GM23338 (cell line): ENCODE measurements around the gene ZNF841. TPM values are rescaled to one million over a fixed set of nuclear protein-coding genes. Genes with fewer than 3 reads are reported as not detected.

ENCODE experiments used
- ATAC-seq: fragments of 200-7000 bp; cut with Tn5 transposase; 3 replicates; pipeline ENCODE4 v1.9.1; 2020
- DNase-seq: peaks from one replicate; pipeline ENCODE4 v3.0.0-alpha.2; 2015; ENCODE audit warnings: low spot score
- H2AFZ ChIP-seq: fragments of 200-600 bp; sonication (generic); 2 replicates; pipeline ENCODE4 v1.8.0; 2016; ENCODE audit warnings: antibody characterized with exemption, mild to moderate bottlenecking, moderate library complexity
- H3F3A ChIP-seq: fragments of 200-600 bp; sonication (generic); replicated peaks from 2 replicates; pipeline ENCODE4 v1.8.0; 2017; ENCODE audit warnings: antibody characterized with exemption, mixed run types, low read depth
- H3K27ac ChIP-seq: fragments of 200-600 bp; sonication (generic); 2 replicates; pipeline ENCODE4 v1.6.1; 2016; ENCODE audit warnings: low read depth
- H3K27me3 ChIP-seq: fragments of 200-600 bp; sonication (generic); 2 replicates; pipeline ENCODE4 v1.8.0; 2016; ENCODE audit warnings: mild to moderate bottlenecking, mixed run types, moderate library complexity; ENCODE audit not compliant: insufficient read depth
- H3K36me3 ChIP-seq: fragments of 200-600 bp; sonication (generic); 2 replicates; pipeline ENCODE4 v1.8.0; 2016; ENCODE audit warnings: mild to moderate bottlenecking; ENCODE audit not compliant: insufficient read depth
- H3K4me1 ChIP-seq: fragments of 200-600 bp; sonication (generic); 2 replicates; pipeline ENCODE4 v1.8.0; 2016; ENCODE audit warnings: mild to moderate bottlenecking, moderate library complexity; ENCODE audit not compliant: insufficient read depth
- H3K4me2 ChIP-seq: fragments of 200-600 bp; sonication (generic); 2 replicates; pipeline ENCODE4 v1.7.1; 2017; ENCODE audit warnings: mixed run types
- H3K4me3 ChIP-seq: fragments of 200-600 bp; sonication (generic); 2 replicates; pipeline ENCODE4 v1.6.1; 2016; ENCODE audit warnings: mixed run types
- H3K79me2 ChIP-seq: fragments of 200-600 bp; sonication (generic); replicated peaks from 2 replicates; pipeline ENCODE4 v1.8.0; 2017; ENCODE audit warnings: mild to moderate bottlenecking; ENCODE audit not compliant: insufficient read depth
- H3K9me2 ChIP-seq: fragments of 200-600 bp; sonication (generic); 2 replicates; pipeline ENCODE4 v1.8.0; 2017; ENCODE audit not compliant: insufficient read depth
- H4K20me1 ChIP-seq: fragments of 200-600 bp; sonication (generic); replicated peaks from 2 replicates; pipeline ENCODE4 v1.8.0; 2017; ENCODE audit warnings: mild to moderate bottlenecking; ENCODE audit not compliant: insufficient read depth
- H3K27ac Mint-ChIP-seq: 2 replicates; pipeline ENCODE4 v1.8.0; 2020; ENCODE audit warnings: inconsistent platforms, mild to moderate bottlenecking, moderate library complexity, mixed read lengths
- H3K27me3 Mint-ChIP-seq: 3 replicates; pipeline ENCODE4 v1.8.0; 2022; ENCODE audit warnings: low read depth, mild to moderate bottlenecking, moderate library complexity, mixed read lengths, inconsistent platforms; ENCODE audit not compliant: insufficient read depth, poor library complexity
- H3K36me3 Mint-ChIP-seq: 3 replicates; pipeline ENCODE4 v1.8.0; 2021; ENCODE audit warnings: low read depth, mild to moderate bottlenecking, inconsistent platforms, moderate library complexity, mixed read lengths
- H3K4me1 Mint-ChIP-seq: 3 replicates; pipeline ENCODE4 v1.8.0; 2020; ENCODE audit warnings: mild to moderate bottlenecking, inconsistent platforms, mixed read lengths
- H3K4me3 Mint-ChIP-seq: 3 replicates; pipeline ENCODE4 v1.8.0; 2021; ENCODE audit warnings: moderate library complexity, mild to moderate bottlenecking, inconsistent platforms, mixed read lengths
- H3K9me3 Mint-ChIP-seq: 3 replicates; pipeline ENCODE4 v1.8.0; 2020; ENCODE audit warnings: moderate library complexity, mild to moderate bottlenecking, inconsistent platforms, mixed read lengths
- CREB1 ChIP-seq: fragments of 250-450 bp; sonication (Bioruptor Pico); IDR thresholded peaks from 2 replicates; pipeline ENCODE4 v1.5.0; 2020; ENCODE audit warnings: low read depth, mild to moderate bottlenecking, moderate library complexity
- EZH2 ChIP-seq: fragments of 200-600 bp; sonication (generic); IDR thresholded peaks from one replicate; pipeline ENCODE4 v1.8.0; 2017; ENCODE audit warnings: antibody characterized with exemption, mild to moderate bottlenecking, low read depth; ENCODE audit not compliant: unreplicated experiment
- EZH2phosphoT487 ChIP-seq: fragments of 200-600 bp; sonication (generic); IDR thresholded peaks from one replicate; pipeline ENCODE4 v1.8.1; 2018; ENCODE audit warnings: antibody characterized with exemption; ENCODE audit not compliant: unreplicated experiment
- JUNB ChIP-seq: IDR thresholded peaks from one replicate; pipeline ENCODE4 v1.6.1; 2016; ENCODE audit warnings: antibody characterized with exemption; ENCODE audit not compliant: unreplicated experiment
- NANOG ChIP-seq: IDR thresholded peaks from 2 replicates; pipeline ENCODE4 v1.6.1; 2016; ENCODE audit warnings: antibody characterized with exemption, borderline replicate concordance
- POLR2AphosphoS5 ChIP-seq: IDR thresholded peaks from 2 replicates; pipeline ENCODE4 v1.6.1; 2016; ENCODE audit warnings: antibody characterized with exemption, low read depth
- STAT1 ChIP-seq: IDR thresholded peaks from one replicate; pipeline ENCODE4 v1.6.1; 2016; ENCODE audit warnings: antibody characterized with exemption; ENCODE audit not compliant: unreplicated experiment
- ZNF114 ChIP-seq: fragments of 250-450 bp; sonication (Bioruptor Pico); IDR thresholded peaks from 2 replicates; pipeline ENCODE4 v1.5.0; 2020; ENCODE audit warnings: mild to moderate bottlenecking, moderate library complexity
- ZNF331 ChIP-seq: fragments of 250-450 bp; sonication (Bioruptor Pico); IDR thresholded peaks from 2 replicates; pipeline ENCODE4 v1.5.0; 2020; ENCODE audit warnings: low read depth, mild to moderate bottlenecking, moderate library complexity
- polyA plus RNA-seq: library from polyadenylated mRNA; unstranded; fragments of >200 nt; fragmentation: Nextera tagmentation; extraction: Ambion mirVana; gene quantifications from 2 replicates; pipeline ENCODE4 v1.2.1, GENCODE V29; 2016
- total RNA-seq: library from RNA; depleted of rRNA; stranded (reverse); fragments of >200 nt; shearing (Covaris generic); gene quantifications from 2 replicates; pipeline ENCODE4 v1.2.3, GENCODE V29; 2014
- TF ChIP-seq, protein P1 (sequence below): IDR thresholded peaks from 2 replicates; pipeline ENCODE4 v1.6.1; 2016; ENCODE audit warnings: antibody characterized with exemption
- TF ChIP-seq, protein P2 (sequence below): fragments of 250-450 bp; sonication (Bioruptor Pico); IDR thresholded peaks from 2 replicates; pipeline ENCODE4 v1.5.0; 2020; ENCODE audit warnings: mild to moderate bottlenecking, moderate library complexity
- TF ChIP-seq, protein P3 (sequence below): IDR thresholded peaks from one replicate; pipeline ENCODE4 v1.6.1; 2018; ENCODE audit warnings: antibody characterized with exemption; ENCODE audit not compliant: unreplicated experiment
- TF ChIP-seq, protein P4 (sequence below), 2 experiments: fragments of 200-600 bp in 1 of 2; sonication (generic) in 1 of 2; conservative IDR thresholded peaks; 2 replicates each; pipeline versions ENCODE4 v1.5.1 to v1.6.1; 2016 to 2017; ENCODE audit warnings: antibody characterized with exemption in 2 of 2, low read depth in 2 of 2, mild to moderate bottlenecking in 2 of 2, moderate library complexity in 1 of 2

Gene ZNF841
- total and polyA plus RNA-seq, 2 experiments from 2014 or later = 5.3 to 12.8 TPM

DNA sequence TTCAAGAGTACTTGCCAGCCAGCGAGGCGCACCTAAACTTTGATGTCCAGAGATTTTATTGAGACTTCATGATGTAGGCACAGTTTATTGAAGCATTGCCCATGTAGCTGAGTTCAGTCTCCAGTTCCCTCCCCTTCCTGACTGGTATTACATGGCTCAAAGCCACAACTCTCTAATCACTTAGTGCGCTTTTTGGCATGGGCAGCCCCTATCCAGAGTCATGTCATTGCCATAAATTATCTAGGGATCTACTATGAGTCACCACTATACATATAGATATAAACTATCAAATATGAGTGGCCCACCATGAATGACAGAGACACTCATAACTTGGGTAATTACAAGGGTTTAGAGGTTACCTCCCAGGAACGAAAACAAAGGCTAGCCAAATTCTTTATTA is 75.1 kb downstream of the ZNF841 start:
- 0 out of 2 replicates have a peak, but pooled peaks cover 3% of the 10 kb centered on the region for H3K9me2 ChIP-seq
- no peaks in the 10 kb centered on the region for H3K4me1 ChIP-seq
- no peaks in the 10 kb centered on the region for H3K4me1 Mint-ChIP-seq
- no peak for ATAC-seq
- peaks cover 49% of the 10 kb centered on the region for H3K79me2 ChIP-seq
- H3K9me3 Mint-ChIP-seq = peaks cover 12% of the 10 kb centered on the region
- H3K36me3 ChIP-seq = peaks cover 86% of the 10 kb centered on the region
- H3K36me3 Mint-ChIP-seq = peaks cover 98% of the 10 kb centered on the region
- no peaks in the 10 kb centered on the region; the same call in 1 of the 2 replicates for H4K20me1 ChIP-seq
- H3K4me3 ChIP-seq = no peak overlapping the region
- H3K4me2 ChIP-seq = no peak overlapping the region
- no peak overlapping the region for H2AFZ ChIP-seq
- TF ChIP-seq ZNF114 (CRISPR knock-in tag) (no peak), EZH2 (no peak), POLR2AphosphoS5 (no peak), CREB1 (no peak), NANOG (no peak), EZH2phosphoT487 (no peak), JUNB (no peak), ZNF331 (CRISPR knock-in tag) (no peak), STAT1 (no peak)
- TF ChIP-seq, protein P1, sequence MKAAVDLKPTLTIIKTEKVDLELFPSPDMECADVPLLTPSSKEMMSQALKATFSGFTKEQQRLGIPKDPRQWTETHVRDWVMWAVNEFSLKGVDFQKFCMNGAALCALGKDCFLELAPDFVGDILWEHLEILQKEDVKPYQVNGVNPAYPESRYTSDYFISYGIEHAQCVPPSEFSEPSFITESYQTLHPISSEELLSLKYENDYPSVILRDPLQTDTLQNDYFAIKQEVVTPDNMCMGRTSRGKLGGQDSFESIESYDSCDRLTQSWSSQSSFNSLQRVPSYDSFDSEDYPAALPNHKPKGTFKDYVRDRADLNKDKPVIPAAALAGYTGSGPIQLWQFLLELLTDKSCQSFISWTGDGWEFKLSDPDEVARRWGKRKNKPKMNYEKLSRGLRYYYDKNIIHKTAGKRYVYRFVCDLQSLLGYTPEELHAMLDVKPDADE = no peak
- TF ChIP-seq, protein P2, sequence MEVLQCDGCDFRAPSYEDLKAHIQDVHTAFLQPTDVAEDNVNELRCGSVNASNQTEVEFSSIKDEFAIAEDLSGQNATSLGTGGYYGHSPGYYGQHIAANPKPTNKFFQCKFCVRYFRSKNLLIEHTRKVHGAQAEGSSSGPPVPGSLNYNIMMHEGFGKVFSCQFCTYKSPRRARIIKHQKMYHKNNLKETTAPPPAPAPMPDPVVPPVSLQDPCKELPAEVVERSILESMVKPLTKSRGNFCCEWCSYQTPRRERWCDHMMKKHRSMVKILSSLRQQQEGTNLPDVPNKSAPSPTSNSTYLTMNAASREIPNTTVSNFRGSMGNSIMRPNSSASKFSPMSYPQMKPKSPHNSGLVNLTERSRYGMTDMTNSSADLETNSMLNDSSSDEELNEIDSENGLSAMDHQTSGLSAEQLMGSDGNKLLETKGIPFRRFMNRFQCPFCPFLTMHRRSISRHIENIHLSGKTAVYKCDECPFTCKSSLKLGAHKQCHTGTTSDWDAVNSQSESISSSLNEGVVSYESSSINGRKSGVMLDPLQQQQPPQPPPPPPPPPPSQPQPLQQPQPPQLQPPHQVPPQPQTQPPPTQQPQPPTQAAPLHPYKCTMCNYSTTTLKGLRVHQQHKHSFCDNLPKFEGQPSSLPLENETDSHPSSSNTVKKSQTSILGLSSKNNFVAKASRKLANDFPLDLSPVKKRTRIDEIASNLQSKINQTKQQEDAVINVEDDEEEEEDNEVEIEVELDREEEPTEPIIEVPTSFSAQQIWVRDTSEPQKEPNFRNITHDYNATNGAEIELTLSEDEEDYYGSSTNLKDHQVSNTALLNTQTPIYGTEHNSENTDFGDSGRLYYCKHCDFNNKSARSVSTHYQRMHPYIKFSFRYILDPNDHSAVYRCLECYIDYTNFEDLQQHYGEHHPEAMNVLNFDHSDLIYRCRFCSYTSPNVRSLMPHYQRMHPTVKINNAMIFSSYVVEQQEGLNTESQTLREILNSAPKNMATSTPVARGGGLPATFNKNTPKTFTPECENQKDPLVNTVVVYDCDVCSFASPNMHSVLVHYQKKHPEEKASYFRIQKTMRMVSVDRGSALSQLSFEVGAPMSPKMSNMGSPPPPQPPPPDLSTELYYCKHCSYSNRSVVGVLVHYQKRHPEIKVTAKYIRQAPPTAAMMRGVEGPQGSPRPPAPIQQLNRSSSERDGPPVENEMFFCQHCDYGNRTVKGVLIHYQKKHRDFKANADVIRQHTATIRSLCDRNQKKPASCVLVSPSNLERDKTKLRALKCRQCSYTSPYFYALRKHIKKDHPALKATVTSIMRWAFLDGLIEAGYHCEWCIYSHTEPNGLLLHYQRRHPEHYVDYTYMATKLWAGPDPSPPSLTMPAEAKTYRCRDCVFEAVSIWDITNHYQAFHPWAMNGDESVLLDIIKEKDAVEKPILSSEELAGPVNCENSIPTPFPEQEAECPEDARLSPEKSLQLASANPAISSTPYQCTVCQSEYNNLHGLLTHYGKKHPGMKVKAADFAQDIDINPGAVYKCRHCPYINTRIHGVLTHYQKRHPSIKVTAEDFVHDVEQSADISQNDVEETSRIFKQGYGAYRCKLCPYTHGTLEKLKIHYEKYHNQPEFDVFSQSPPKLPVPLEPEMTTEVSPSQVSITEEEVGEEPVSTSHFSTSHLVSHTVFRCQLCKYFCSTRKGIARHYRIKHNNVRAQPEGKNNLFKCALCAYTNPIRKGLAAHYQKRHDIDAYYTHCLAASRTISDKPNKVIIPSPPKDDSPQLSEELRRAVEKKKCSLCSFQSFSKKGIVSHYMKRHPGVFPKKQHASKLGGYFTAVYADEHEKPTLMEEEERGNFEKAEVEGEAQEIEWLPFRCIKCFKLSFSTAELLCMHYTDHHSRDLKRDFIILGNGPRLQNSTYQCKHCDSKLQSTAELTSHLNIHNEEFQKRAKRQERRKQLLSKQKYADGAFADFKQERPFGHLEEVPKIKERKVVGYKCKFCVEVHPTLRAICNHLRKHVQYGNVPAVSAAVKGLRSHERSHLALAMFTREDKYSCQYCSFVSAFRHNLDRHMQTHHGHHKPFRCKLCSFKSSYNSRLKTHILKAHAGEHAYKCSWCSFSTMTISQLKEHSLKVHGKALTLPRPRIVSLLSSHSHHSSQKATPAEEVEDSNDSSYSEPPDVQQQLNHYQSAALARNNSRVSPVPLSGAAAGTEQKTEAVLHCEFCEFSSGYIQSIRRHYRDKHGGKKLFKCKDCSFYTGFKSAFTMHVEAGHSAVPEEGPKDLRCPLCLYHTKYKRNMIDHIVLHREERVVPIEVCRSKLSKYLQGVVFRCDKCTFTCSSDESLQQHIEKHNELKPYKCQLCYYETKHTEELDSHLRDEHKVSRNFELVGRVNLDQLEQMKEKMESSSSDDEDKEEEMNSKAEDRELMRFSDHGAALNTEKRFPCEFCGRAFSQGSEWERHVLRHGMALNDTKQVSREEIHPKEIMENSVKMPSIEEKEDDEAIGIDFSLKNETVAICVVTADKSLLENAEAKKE (CRISPR knock-in tag) = no peak
- TF ChIP-seq, protein P3, sequence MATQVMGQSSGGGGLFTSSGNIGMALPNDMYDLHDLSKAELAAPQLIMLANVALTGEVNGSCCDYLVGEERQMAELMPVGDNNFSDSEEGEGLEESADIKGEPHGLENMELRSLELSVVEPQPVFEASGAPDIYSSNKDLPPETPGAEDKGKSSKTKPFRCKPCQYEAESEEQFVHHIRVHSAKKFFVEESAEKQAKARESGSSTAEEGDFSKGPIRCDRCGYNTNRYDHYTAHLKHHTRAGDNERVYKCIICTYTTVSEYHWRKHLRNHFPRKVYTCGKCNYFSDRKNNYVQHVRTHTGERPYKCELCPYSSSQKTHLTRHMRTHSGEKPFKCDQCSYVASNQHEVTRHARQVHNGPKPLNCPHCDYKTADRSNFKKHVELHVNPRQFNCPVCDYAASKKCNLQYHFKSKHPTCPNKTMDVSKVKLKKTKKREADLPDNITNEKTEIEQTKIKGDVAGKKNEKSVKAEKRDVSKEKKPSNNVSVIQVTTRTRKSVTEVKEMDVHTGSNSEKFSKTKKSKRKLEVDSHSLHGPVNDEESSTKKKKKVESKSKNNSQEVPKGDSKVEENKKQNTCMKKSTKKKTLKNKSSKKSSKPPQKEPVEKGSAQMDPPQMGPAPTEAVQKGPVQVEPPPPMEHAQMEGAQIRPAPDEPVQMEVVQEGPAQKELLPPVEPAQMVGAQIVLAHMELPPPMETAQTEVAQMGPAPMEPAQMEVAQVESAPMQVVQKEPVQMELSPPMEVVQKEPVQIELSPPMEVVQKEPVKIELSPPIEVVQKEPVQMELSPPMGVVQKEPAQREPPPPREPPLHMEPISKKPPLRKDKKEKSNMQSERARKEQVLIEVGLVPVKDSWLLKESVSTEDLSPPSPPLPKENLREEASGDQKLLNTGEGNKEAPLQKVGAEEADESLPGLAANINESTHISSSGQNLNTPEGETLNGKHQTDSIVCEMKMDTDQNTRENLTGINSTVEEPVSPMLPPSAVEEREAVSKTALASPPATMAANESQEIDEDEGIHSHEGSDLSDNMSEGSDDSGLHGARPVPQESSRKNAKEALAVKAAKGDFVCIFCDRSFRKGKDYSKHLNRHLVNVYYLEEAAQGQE = no peak
- TF ChIP-seq, protein P4, sequence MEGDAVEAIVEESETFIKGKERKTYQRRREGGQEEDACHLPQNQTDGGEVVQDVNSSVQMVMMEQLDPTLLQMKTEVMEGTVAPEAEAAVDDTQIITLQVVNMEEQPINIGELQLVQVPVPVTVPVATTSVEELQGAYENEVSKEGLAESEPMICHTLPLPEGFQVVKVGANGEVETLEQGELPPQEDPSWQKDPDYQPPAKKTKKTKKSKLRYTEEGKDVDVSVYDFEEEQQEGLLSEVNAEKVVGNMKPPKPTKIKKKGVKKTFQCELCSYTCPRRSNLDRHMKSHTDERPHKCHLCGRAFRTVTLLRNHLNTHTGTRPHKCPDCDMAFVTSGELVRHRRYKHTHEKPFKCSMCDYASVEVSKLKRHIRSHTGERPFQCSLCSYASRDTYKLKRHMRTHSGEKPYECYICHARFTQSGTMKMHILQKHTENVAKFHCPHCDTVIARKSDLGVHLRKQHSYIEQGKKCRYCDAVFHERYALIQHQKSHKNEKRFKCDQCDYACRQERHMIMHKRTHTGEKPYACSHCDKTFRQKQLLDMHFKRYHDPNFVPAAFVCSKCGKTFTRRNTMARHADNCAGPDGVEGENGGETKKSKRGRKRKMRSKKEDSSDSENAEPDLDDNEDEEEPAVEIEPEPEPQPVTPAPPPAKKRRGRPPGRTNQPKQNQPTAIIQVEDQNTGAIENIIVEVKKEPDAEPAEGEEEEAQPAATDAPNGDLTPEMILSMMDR (conservative IDR thresholded peaks at IDR 0.05; ENCODE audit: low read depth in 2 of 2) = no peak
- no peak overlapping the region for H3K27ac Mint-ChIP-seq
- no peaks in the 10 kb centered on the region for H3F3A ChIP-seq
- no peak overlapping the region for H3K27ac ChIP-seq
- no peak for DNase-seq
- H3K27me3 Mint-ChIP-seq = no peaks in the 10 kb centered on the region
- no peak overlapping the region for H3K4me3 Mint-ChIP-seq
- no peaks in the 10 kb centered on the region for H3K27me3 ChIP-seq
